Neural cell (in vitro differentiated cells): ENCODE measurements around the gene MRPL23. TPM values are rescaled to one million over a fixed set of nuclear protein-coding genes. Genes with fewer than 3 reads are reported as not detected.

Experiments used
- H2AFZ ChIP-seq: fragments of 200-600, 300-800 bp; sonication (generic), shearing (Covaris generic); 2 replicates; pipeline ENCODE4 v1.6.0; 2014; ENCODE audit warnings: low read depth, mild to moderate bottlenecking, antibody characterized with exemption, low read length, moderate library complexity
- H3F3A ChIP-seq: fragments of 200-600 bp; shearing (Covaris generic); 2 replicates; pipeline ENCODE4 v1.6.1; 2016; ENCODE audit warnings: mild to moderate bottlenecking, moderate library complexity, mixed read lengths, antibody characterized with exemption, low read length; ENCODE audit not compliant: insufficient read depth, poor library complexity, severe bottlenecking
- H3K27ac ChIP-seq: fragments of 200-600, 300-800 bp; sonication (generic), shearing (Covaris generic); 2 replicates; pipeline ENCODE4 v1.5.1; 2014; ENCODE audit warnings: mild to moderate bottlenecking, low read length, moderate library complexity
- H3K27me3 ChIP-seq: fragments of 300-800, 200-600 bp; sonication (generic), shearing (Covaris generic); 2 replicates; pipeline ENCODE4 v1.6.0; 2014; ENCODE audit warnings: mild to moderate bottlenecking, low read depth, low read length, moderate library complexity; ENCODE audit not compliant: insufficient read depth
- H3K36me3 ChIP-seq: fragments of 300-800, 200-600 bp; sonication (generic), shearing (Covaris generic); 2 replicates; pipeline ENCODE4 v1.5.1; 2014; ENCODE audit warnings: mild to moderate bottlenecking, antibody characterized with exemption, low read length, moderate library complexity; ENCODE audit not compliant: insufficient read depth
- H3K4me2 ChIP-seq: fragments of 300-800, 200-600 bp; sonication (generic), shearing (Covaris generic); 2 replicates; pipeline ENCODE4 v1.6.0; 2014; ENCODE audit warnings: mild to moderate bottlenecking, low read length
- H3K4me3 ChIP-seq: fragments of 300-800, 200-600 bp; sonication (generic), shearing (Covaris generic); 2 replicates; pipeline ENCODE4 v1.5.1; 2014; ENCODE audit warnings: mild to moderate bottlenecking, low read length, moderate library complexity
- H3K79me2 ChIP-seq: fragments of 200-600 bp; shearing (Covaris generic); replicated peaks from 2 replicates; pipeline ENCODE4 v1.6.0; 2014; ENCODE audit warnings: mild to moderate bottlenecking, low read length, moderate library complexity; ENCODE audit not compliant: insufficient read depth
- H3K9ac ChIP-seq: fragments of 300-800, 200-600 bp; sonication (generic), shearing (Covaris generic); 2 replicates; pipeline ENCODE4 v1.6.1; 2016; ENCODE audit warnings: mild to moderate bottlenecking, low read length, mixed read lengths
- H3K9me2 ChIP-seq: fragments of 200-600 bp; shearing (Covaris generic); 2 replicates; pipeline ENCODE4 v1.6.1; 2016; ENCODE audit warnings: mild to moderate bottlenecking, low read length, mixed read lengths; ENCODE audit not compliant: insufficient read depth
- H3K9me3 ChIP-seq: fragments of 200-600, 300-800 bp; sonication (generic), shearing (Covaris generic); 2 replicates; pipeline ENCODE4 v1.6.1; 2016; ENCODE audit warnings: mild to moderate bottlenecking, mixed run types, low read length, moderate library complexity, mixed read lengths
- H4K20me1 ChIP-seq: fragments of 200-600 bp; shearing (Covaris generic); 2 replicates; pipeline ENCODE4 v1.6.1; 2016; ENCODE audit warnings: mild to moderate bottlenecking, mixed run types; ENCODE audit not compliant: insufficient read depth
- EP300 ChIP-seq: fragments of 450-650 bp; conservative IDR thresholded peaks from 2 replicates; pipeline ENCODE4 v1.6.1; 2014; ENCODE audit warnings: antibody characterized with exemption, mild to moderate bottlenecking, moderate library complexity; ENCODE audit not compliant: poor library complexity, severe bottlenecking
- EZH2 ChIP-seq: fragments of 200-600, 300-800 bp; shearing (Covaris generic), sonication (generic); IDR thresholded peaks from 2 replicates; pipeline ENCODE4 v1.6.1; 2014; ENCODE audit warnings: antibody characterized with exemption, low read length, borderline replicate concordance, mild to moderate bottlenecking; ENCODE audit not compliant: insufficient read depth, poor library complexity, severe bottlenecking
- MXI1 ChIP-seq: fragments of 450-650 bp; conservative IDR thresholded peaks from 2 replicates; pipeline ENCODE4 v1.6.1; 2014; ENCODE audit warnings: antibody characterized with exemption, mild to moderate bottlenecking; ENCODE audit not compliant: poor library complexity, severe bottlenecking
- POLR2AphosphoS5 ChIP-seq: IDR thresholded peaks from 2 replicates; pipeline ENCODE4 v1.6.1; 2012
- RAD21 ChIP-seq: fragments of 450-650 bp; conservative IDR thresholded peaks from 2 replicates; pipeline ENCODE4 v1.6.1; 2014; ENCODE audit warnings: antibody characterized with exemption, mild to moderate bottlenecking, moderate library complexity
- REST ChIP-seq: IDR thresholded peaks from 2 replicates; pipeline ENCODE4 v1.6.1; 2012; ENCODE audit warnings: borderline replicate concordance
- SMC3 ChIP-seq: fragments of 450-650 bp; conservative IDR thresholded peaks from 2 replicates; pipeline ENCODE4 v1.6.1; 2014; ENCODE audit warnings: antibody characterized with exemption, mild to moderate bottlenecking, moderate library complexity; ENCODE audit not compliant: poor library complexity
- TAF1 ChIP-seq: IDR thresholded peaks from 2 replicates; pipeline ENCODE4 v1.6.1; 2012; ENCODE audit warnings: low read depth
- polyA plus RNA-seq: library from polyadenylated mRNA; depleted of rRNA; stranded (reverse); fragments of >200 nt; gene quantifications from 2 replicates; pipeline ENCODE4 v1.2.3, GENCODE V29; 2014
- TF ChIP-seq, protein P1 (sequence below): fragments of 450-650 bp; IDR thresholded peaks from 2 replicates; pipeline ENCODE4 v1.5.1; 2014; ENCODE audit warnings: antibody characterized with exemption, mild to moderate bottlenecking, moderate library complexity; ENCODE audit not compliant: poor library complexity, severe bottlenecking

The MRPL23 gene
- polyA plus RNA-seq, 1 donor from 2014 or later: 154 TPM

DNA sequence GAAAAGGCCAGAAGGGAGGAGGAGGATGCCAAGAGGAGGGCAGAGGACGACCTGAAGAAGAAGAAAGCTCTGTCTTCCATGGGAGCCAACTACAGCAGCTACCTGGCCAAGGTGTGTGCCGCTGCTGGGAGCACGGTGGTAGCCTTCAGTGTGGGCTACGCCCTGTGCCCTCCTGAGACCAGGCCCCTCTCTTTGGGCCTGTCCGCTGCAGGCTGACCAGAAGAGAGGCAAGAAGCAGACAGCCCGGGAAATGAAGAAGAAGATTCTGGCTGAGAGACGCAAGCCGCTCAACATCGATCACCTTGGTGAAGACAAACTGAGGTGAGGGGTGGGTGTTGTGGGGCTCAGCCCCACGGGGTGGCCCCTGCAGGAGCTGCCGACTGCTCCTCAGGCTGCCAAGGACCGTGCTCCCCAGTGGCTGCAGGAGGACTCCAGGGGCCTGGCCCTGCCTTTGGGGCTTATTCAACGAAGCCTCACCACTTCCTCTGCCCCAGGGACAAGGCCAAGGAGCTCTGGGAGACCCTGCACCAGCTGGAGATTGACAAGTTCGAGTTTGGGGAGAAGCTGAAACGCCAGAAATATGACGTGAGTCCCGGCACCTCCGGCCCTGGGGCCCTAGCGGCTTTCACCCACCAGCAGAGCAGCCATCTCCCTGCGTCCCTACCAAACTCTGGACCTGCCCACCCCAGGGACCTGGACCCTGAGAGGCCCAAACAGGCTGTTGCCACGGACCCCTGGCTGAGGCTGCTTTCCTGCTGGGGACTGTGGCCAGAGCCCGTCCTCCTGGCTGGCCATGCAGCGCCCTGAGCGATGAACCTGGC lies 12.6 kb upstream of the MRPL23 start:
- Histone ChIP-seq H4K20me1 (no peaks in the 10 kb centered on the region), H2AFZ (no peak overlapping the region), H3K4me3 (no peak overlapping the region), H3K36me3 (no peaks in the 10 kb centered on the region), H3K9me3 (no peaks in the 10 kb centered on the region), H3K9me2 (no peaks in the 10 kb centered on the region), H3K4me2 (no peak overlapping the region), H3K27ac (no peak overlapping the region), H3K9ac (no peak overlapping the region), H3F3A (no peaks in the 10 kb centered on the region), H3K79me2 (no peaks in the 10 kb centered on the region), H3K27me3 (no peaks in the 10 kb centered on the region)
- TF ChIP-seq TAF1 (no peak), SMC3 (no peak), RAD21 (no peak), MXI1 (no peak), EP300 (no peak), POLR2AphosphoS5 (no peak), REST (no peak), EZH2 (no peak)
- TF ChIP-seq, protein P1, sequence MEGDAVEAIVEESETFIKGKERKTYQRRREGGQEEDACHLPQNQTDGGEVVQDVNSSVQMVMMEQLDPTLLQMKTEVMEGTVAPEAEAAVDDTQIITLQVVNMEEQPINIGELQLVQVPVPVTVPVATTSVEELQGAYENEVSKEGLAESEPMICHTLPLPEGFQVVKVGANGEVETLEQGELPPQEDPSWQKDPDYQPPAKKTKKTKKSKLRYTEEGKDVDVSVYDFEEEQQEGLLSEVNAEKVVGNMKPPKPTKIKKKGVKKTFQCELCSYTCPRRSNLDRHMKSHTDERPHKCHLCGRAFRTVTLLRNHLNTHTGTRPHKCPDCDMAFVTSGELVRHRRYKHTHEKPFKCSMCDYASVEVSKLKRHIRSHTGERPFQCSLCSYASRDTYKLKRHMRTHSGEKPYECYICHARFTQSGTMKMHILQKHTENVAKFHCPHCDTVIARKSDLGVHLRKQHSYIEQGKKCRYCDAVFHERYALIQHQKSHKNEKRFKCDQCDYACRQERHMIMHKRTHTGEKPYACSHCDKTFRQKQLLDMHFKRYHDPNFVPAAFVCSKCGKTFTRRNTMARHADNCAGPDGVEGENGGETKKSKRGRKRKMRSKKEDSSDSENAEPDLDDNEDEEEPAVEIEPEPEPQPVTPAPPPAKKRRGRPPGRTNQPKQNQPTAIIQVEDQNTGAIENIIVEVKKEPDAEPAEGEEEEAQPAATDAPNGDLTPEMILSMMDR: no peak

- Histone ChIP-seq H3K27me3 (no peaks in the 10 kb centered on the region), H3K9me2 (no peaks in the 10 kb centered on the region), H3K4me2 (no peak overlapping the region), H3K4me3 (no peak overlapping the region), H3K79me2 (no peaks in the 10 kb centered on the region), H2AFZ (no peak overlapping the region), H3K9me3 (no peaks in the 10 kb centered on the region), H3K9ac (no peak overlapping the region), H3K27ac (no peak overlapping the region), H3K36me3 (no peaks in the 10 kb centered on the region), H4K20me1 (no peaks in the 10 kb centered on the region), H3F3A (no peaks in the 10 kb centered on the region)
- no peak for TF ChIP-seq EP300
- no peak for TF ChIP-seq REST
- no peak for TF ChIP-seq SMC3
- TF ChIP-seq TAF1: no peak
- TF ChIP-seq, protein P1: no peak
- TF ChIP-seq EZH2: no peak
- TF ChIP-seq POLR2AphosphoS5: no peak
Observed at GRCh38 chr11:1935156-1936071, 11.7 kb upstream of the MRPL23 start.
